Brain microvascular endothelial cell (primary cell): Measurements from ENCODE around the gene XPO1.

Source experiments
- DNase-seq: peaks from one replicate; pipeline ENCODE4 v3.0.0-alpha.2; 2020
- H3K27ac ChIP-seq: fragments of 250-450 bp; sonication (Bioruptor Pico); 2 replicates; pipeline ENCODE4 v1.5.1; 2020; ENCODE audit warnings: mild to moderate bottlenecking, moderate library complexity
- H3K27me3 ChIP-seq: fragments of 250-450 bp; sonication (Bioruptor Pico); replicated peaks from 2 replicates; pipeline ENCODE4 v1.5.1; 2020; ENCODE audit warnings: mild to moderate bottlenecking
- H3K36me3 ChIP-seq: fragments of 250-450 bp; sonication (Bioruptor Pico); replicated peaks from 2 replicates; pipeline ENCODE4 v1.5.1; 2020; ENCODE audit warnings: mild to moderate bottlenecking
- H3K4me3 ChIP-seq: 2 replicates; pipeline ENCODE4 v1.5.1; 2011; ENCODE audit warnings: low read depth, mild to moderate bottlenecking, control low read depth, low read length, moderate library complexity
- in situ Hi-C: cut with HindIII; loops from 2 replicates; pipeline ENCODE4 v1.10.0; 2017; ENCODE audit warnings: low sequenced_read_pairs, low pct_ligation_motif_present
- TF ChIP-seq, protein P1 (sequence below): IDR thresholded peaks from 2 replicates; pipeline ENCODE4 v1.5.1; 2011; ENCODE audit warnings: low read depth, mild to moderate bottlenecking, moderate library complexity, low read length, control low read depth, inconsistent platforms; ENCODE audit errors: missing control alignments

Gene XPO1

DNA sequence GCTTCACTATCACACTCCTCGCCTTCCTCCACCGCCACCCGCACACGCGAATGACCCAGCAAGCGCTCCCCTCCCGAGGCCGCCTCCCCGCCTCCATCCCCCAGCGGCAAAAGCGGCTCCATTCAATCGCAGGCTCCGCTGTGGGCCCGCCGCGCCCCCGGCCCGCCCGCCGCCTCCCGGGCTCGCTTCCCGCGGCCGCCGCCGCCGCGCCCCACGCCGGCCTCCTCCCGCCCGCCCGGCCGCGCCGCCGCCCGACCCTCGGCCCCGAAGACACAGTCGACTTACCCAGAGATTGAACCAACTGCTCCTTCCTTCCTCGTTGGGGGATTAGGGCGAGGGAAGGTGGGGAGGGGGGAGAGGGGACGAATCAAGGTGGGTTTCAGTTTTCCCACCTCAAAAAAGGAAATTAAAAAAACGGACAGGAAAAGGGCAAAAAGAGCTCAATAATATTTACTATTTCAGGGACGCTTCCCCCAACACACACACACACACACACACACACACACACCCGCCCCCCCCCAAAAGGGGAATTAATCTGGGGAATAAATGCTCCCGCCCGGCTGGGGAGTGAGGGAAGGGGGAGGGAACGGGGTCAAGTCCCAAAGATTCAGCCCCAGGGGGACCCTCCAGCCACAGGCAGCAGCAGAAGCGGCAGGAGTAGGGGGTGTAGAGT lies 743 bp downstream of the XPO1 start:
- in situ Hi-C loops = no loop called here
- DNase-seq = peak; percentile 20
- TF ChIP-seq, protein P1, sequence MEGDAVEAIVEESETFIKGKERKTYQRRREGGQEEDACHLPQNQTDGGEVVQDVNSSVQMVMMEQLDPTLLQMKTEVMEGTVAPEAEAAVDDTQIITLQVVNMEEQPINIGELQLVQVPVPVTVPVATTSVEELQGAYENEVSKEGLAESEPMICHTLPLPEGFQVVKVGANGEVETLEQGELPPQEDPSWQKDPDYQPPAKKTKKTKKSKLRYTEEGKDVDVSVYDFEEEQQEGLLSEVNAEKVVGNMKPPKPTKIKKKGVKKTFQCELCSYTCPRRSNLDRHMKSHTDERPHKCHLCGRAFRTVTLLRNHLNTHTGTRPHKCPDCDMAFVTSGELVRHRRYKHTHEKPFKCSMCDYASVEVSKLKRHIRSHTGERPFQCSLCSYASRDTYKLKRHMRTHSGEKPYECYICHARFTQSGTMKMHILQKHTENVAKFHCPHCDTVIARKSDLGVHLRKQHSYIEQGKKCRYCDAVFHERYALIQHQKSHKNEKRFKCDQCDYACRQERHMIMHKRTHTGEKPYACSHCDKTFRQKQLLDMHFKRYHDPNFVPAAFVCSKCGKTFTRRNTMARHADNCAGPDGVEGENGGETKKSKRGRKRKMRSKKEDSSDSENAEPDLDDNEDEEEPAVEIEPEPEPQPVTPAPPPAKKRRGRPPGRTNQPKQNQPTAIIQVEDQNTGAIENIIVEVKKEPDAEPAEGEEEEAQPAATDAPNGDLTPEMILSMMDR = no peak
- no peaks in the 10 kb centered on the region for H3K36me3 ChIP-seq
- H3K27ac ChIP-seq = peak overlapping the region; percentile 90
- H3K4me3 ChIP-seq = peak overlapping the region; percentile 60
- H3K27me3 ChIP-seq = no peaks in the 10 kb centered on the region

DNA sequence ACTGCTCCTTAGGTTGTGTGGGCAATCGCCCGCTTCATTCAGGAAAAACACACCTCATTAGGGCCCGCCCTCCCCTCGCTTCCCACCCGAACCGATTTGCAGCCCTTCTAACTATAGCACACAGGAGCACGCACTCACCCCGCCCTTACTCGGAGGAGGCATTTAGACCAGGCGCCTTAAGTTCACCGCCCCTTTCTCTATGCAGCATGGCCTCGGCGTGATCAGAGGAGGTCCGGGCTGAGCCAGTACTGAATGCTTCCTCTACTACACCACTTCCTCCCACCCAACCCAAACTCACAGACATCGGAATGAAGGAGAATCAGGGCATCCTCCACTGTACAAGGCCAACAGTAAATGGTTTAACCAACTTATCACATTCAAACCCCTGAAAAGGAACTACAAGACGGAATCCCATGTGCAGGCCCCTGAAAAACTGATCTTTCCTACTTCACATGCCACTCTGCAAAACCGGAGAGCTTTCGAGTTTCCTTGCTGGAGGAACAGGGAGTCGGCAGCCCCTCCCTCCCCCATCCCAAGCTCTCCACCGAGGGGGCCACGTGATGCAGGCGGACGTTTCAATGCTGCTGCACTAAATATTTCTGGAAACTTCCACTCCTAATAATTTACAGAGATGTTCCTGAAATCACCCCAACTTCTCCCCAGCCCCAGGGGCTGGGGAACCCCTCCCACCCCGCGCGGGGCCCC lies 1.4 kb downstream of the XPO1 start:
- Histone ChIP-seq H3K36me3 (no peaks in the 10 kb centered on the region), H3K27me3 (no peaks in the 10 kb centered on the region), H3K27ac (peak overlapping the region; percentile 90), H3K4me3 (peak overlapping the region; percentile 60)
- TF ChIP-seq, protein P1 = no peak
- in situ Hi-C loops = no loop called here
- peak; percentile 88 for DNase-seq

DNA sequence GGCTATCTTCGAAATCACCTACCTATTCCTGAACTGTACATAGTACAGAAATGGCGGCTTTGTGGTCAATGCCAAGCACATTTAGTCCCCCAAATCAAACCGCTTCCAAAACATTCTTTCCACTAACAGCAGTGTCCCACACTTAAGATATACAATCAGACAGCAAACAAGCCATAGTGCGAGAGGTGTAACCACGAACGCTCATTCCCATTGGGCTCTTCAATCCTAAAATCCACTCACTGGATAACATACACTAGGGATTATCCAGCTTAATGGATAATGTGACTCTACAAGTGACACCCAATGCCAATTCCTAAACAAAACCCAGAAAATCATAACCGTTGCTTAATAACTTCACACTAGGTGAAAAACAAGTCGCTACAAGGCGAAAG lies 2.0 kb downstream of the XPO1 start:
- Histone ChIP-seq H3K27ac (peak overlapping the region; percentile 90), H3K36me3 (no peaks in the 10 kb centered on the region), H3K4me3 (peak overlapping the region; percentile 60), H3K27me3 (no peaks in the 10 kb centered on the region)
- in situ Hi-C loops = no loop called here
- peak; percentile 10 for DNase-seq
- TF ChIP-seq, protein P1 = no peak

DNA sequence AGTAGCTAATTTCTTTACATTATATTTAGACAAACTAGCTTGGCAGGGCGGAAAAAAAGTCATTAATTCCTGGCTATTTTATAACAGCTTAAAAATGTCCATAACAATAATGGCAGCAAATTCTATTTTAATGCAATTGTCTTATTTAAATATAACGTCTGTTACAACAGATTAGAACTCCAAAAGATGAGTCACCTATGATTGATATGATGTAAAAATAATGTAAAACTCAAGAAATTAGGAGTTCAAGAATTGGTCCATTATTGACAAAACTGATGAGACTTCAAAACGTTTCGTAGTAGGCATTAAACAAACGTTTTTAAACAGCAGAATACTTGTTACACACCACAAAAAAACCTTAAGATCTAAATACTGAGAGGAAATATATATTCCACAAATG lies 2.7 kb downstream of the XPO1 start:
- H3K4me3 ChIP-seq = peak overlapping the region; percentile 60
- H3K27ac ChIP-seq = peak overlapping the region; percentile 90
- TF ChIP-seq, protein P1 = no peak
- no peaks in the 10 kb centered on the region for H3K36me3 ChIP-seq
- DNase-seq = no peak
- no peaks in the 10 kb centered on the region for H3K27me3 ChIP-seq
- in situ Hi-C loops = no loop called here

DNA sequence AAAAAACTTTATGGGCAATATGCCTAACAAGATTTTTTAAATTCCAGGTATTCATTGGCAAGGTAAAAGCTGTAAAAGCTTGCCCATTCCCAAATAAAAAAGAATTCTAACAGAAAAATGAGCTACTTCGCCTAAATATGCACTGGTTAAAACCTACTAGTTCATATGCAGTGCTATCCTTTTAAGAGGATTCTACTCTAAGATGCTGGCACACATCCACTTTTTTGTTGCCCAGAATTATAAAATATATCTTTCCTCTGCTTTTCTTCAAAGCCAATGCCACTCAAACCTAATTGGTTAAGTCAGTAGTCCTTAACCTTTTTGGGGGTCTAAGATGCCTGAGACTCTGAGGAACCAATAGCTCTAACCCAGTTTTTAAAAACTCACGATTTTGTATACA lies 3.2 kb downstream of the XPO1 start:
- no peaks in the 10 kb centered on the region for H3K36me3 ChIP-seq
- H3K27me3 ChIP-seq = no peaks in the 10 kb centered on the region
- H3K4me3 ChIP-seq = peak overlapping the region; percentile 60
- H3K27ac ChIP-seq = no peak overlapping the region
- DNase-seq = no peak
- TF ChIP-seq, protein P1 = no peak
- in situ Hi-C loops = no loop called here
